Tibial nerve (tissue), 4 donors: ENCODE measurements around the gene EBF4. TPM values are rescaled to one million over a fixed set of nuclear protein-coding genes. Genes with fewer than 3 reads are reported as not detected.

Experiments
- DNase-seq, 2 donors: peaks; one replicate each; pipeline ENCODE4 v3.0.0-alpha.2; 2019; ENCODE audit warnings: low spot score in 2 of 2
- H3K27ac ChIP-seq, 4 donors: fragments of 200-600 bp; sonication (generic) in 3 of 4; one replicate each; pipeline ENCODE4 v1.5.1; 2017 to 2019; ENCODE audit warnings: mild to moderate bottlenecking in 1 of 4
- H3K27me3 ChIP-seq, 2 donors: fragments of 200-600 bp; sonication (generic) in 1 of 2; one replicate each; pipeline versions ENCODE4 v1.5.1 to v1.6.0; 2017 to 2019
- H3K36me3 ChIP-seq, 3 donors: fragments of 200-600 bp; sonication (generic); one replicate each; pipeline ENCODE4 v1.5.1; 2018 to 2019
- H3K4me1 ChIP-seq, 4 donors: fragments of 200-600 bp; sonication (generic) in 3 of 4; one replicate each; pipeline ENCODE4 v1.5.1; 2017 to 2019
- H3K4me3 ChIP-seq, 4 donors: fragments of 200-600 bp; sonication (generic) in 3 of 4; one replicate each; pipeline ENCODE4 v1.5.1; 2017 to 2019; ENCODE audit warnings: mild to moderate bottlenecking in 1 of 4, moderate library complexity in 1 of 4
- H3K9me3 ChIP-seq, 4 donors: fragments of 200-600 bp; sonication (generic) in 3 of 4; one replicate each; pipeline ENCODE4 v1.5.1; 2017 to 2019
- CTCF ChIP-seq, 5 experiments: fragments of 200-600 bp in 3 of 5; fragments of 450-650 bp in 2 of 5; sonication (generic) in 3 of 5; IDR thresholded peaks; one replicate each; pipeline ENCODE4 v1.5.1; 2016 to 2019; ENCODE audit warnings: antibody characterized with exemption in 5 of 5, mild to moderate bottlenecking in 3 of 5, moderate library complexity in 2 of 5
- EP300 ChIP-seq, 2 donors: sonication (generic); formaldehyde crosslinking; IDR thresholded peaks; one replicate each; pipeline ENCODE4 v1.6.1; 2017; ENCODE audit warnings: antibody characterized with exemption in 2 of 2, mild to moderate bottlenecking in 1 of 2
- POLR2A ChIP-seq, 2 donors: fragments of 450-650 bp; IDR thresholded peaks; one replicate each; pipeline ENCODE4 v1.6.1; 2017; ENCODE audit warnings: antibody characterized with exemption in 2 of 2, mild to moderate bottlenecking in 2 of 2, moderate library complexity in 2 of 2
- WGBS, 2 donors: methylation state at CpG; one replicate each; pipeline ENCODE4 v1.1.5; 2018; 5-methylcytosine and 5-hydroxymethylcytosine counted together
- total RNA-seq, 4 donors: library from RNA; depleted of rRNA; stranded (reverse); fragments of >200 nt; gene quantifications; one replicate each; pipeline ENCODE4 v1.1.0, GENCODE V29; 2016

EBF4 gene
- total RNA-seq, 4 donors from 2014 or later: 4.8 to 17.5 (median 10.4) TPM

GRCh38 chr20:2760297-2760951, 67.8 kb downstream of the EBF4 start:
- no peak for TF ChIP-seq EP300 (IDR thresholded peaks at IDR 0.05)
- TF ChIP-seq CTCF (IDR thresholded peaks at IDR 0.05): no peak
- TF ChIP-seq POLR2A (IDR thresholded peaks at IDR 0.05): no peak
- Histone ChIP-seq H3K4me1 (no peaks in the 10 kb centered on the region), H3K27ac (no peak overlapping the region), H3K9me3 (no peaks in the 10 kb centered on the region), H3K36me3 (peaks cover 0 to 6% (median 0%) of the 10 kb centered on the region in 3 donors), H3K27me3 (peaks cover 0 to 60% of the 10 kb centered on the region in 2 donors), H3K4me3 (no peak overlapping the region)
- DNase-seq: no peak
- 78 to 80% methylated on average over 7 of the region's 7 CpGs for WGBS, 2 donors

GRCh38 chr20:2760952-2761305, 68.3 kb downstream of the EBF4 start:
- H3K27ac ChIP-seq: no peak overlapping the region
- no peaks in the 10 kb centered on the region for H3K4me1 ChIP-seq
- no peaks in the 10 kb centered on the region for H3K9me3 ChIP-seq
- H3K36me3 ChIP-seq: peaks cover 0 to 1% (median 0%) of the 10 kb centered on the region in 3 donors
- DNase-seq: no peak
- 86 to 92% methylated on average over 2 of the region's 2 CpGs for WGBS, 2 donors
- no peak overlapping the region for H3K4me3 ChIP-seq
- peaks cover 0 to 56% of the 10 kb centered on the region in 2 donors for H3K27me3 ChIP-seq
- no peak for TF ChIP-seq POLR2A (IDR thresholded peaks at IDR 0.05)
- TF ChIP-seq CTCF (IDR thresholded peaks at IDR 0.05): no peak
- TF ChIP-seq EP300 (IDR thresholded peaks at IDR 0.05): no peak

- H3K4me1 ChIP-seq: no peaks in the 10 kb centered on the region
- no peaks in the 10 kb centered on the region for H3K36me3 ChIP-seq
- WGBS, 2 donors: 86 to 95% methylated on average over 4 of the region's 4 CpGs
- H3K9me3 ChIP-seq: no peaks in the 10 kb centered on the region
- H3K27ac ChIP-seq: no peak overlapping the region
- H3K4me3 ChIP-seq: no peak overlapping the region
- DNase-seq: no peak
- H3K27me3 ChIP-seq: peaks cover 0 to 57% of the 10 kb centered on the region in 2 donors
- no peak for TF ChIP-seq CTCF (IDR thresholded peaks at IDR 0.05)
- no peak for TF ChIP-seq EP300 (IDR thresholded peaks at IDR 0.05)
- no peak for TF ChIP-seq POLR2A (IDR thresholded peaks at IDR 0.05)
These were observed 69.3 kb downstream of the EBF4 start for GRCh38 chr20:2761885-2762284.

GRCh38 chr20:2762578-2763131, 70.1 kb downstream of the EBF4 start:
- H3K4me1 ChIP-seq: no peaks in the 10 kb centered on the region
- no peak overlapping the region for H3K27ac ChIP-seq
- no peak for DNase-seq
- peaks cover 0 to 55% of the 10 kb centered on the region in 2 donors for H3K27me3 ChIP-seq
- H3K36me3 ChIP-seq: no peaks in the 10 kb centered on the region
- H3K9me3 ChIP-seq: no peaks in the 10 kb centered on the region
- no peak for TF ChIP-seq CTCF (IDR thresholded peaks at IDR 0.05)
- no peak for TF ChIP-seq POLR2A (IDR thresholded peaks at IDR 0.05)
- no peak for TF ChIP-seq EP300 (IDR thresholded peaks at IDR 0.05)
- H3K4me3 ChIP-seq: no peak overlapping the region
- WGBS, 2 donors: 31 to 63% methylated on average over 2 of the region's 2 CpGs

- H3K36me3 ChIP-seq: no peaks in the 10 kb centered on the region
- H3K27me3 ChIP-seq: peaks cover 0 to 56% of the 10 kb centered on the region in 2 donors
- no peak overlapping the region for H3K27ac ChIP-seq
- peaks cover 0 to 3% (median 0%) of the 10 kb centered on the region in 4 donors for H3K4me1 ChIP-seq
- no peak overlapping the region for H3K4me3 ChIP-seq
- no peak for DNase-seq
- TF ChIP-seq EP300 (IDR thresholded peaks at IDR 0.05) (no peak), POLR2A (IDR thresholded peaks at IDR 0.05) (no peak), CTCF (IDR thresholded peaks at IDR 0.05) (no peak)
- H3K9me3 ChIP-seq: no peaks in the 10 kb centered on the region
- 41 to 43% methylated on average over 4 to 5 of the region's 5 CpGs for WGBS, 2 donors
These were observed 70.6 kb downstream of the EBF4 start for GRCh38 chr20:2763186-2763585.
